ENCODE results near the gene CEP68.

- TF ChIP-seq POLR2A (IDR thresholded peaks at IDR 0.05; ENCODE audit: low read depth, low read length) (no peak), POLR2AphosphoS5 (IDR thresholded peaks at IDR 0.05; ENCODE audit: low read depth, low read length) (no peak), TAF1 (IDR thresholded peaks at IDR 0.05; ENCODE audit: low read depth, low read length) (no peak), PAX5 (IDR thresholded peaks at IDR 0.05; ENCODE audit: insufficient read depth, low read length, severe bottlenecking) (no peak), SPI1 (IDR thresholded peaks at IDR 0.05; ENCODE audit: low read depth, low read length) (peak; percentile 81)
Observed at GRCh38 chr2:65026704-65027464, 29.3 kb upstream of the CEP68 start.

All from GM12891 (cell line).